Measurements from ENCODE around the gene HACD1.
"Not testable (repeated sequence)": the region's sequence is repeated elsewhere in the genome, so short reads cannot be mapped to it uniquely, and the experiment has no call there.

Gene HACD1

GRCh38 chr10:17587321-17587720 is 29.9 kb downstream of the HACD1 start:
- H3K4me3 Mint-ChIP-seq = peak overlapping the region in 1 of 2 donors; percentile 49
- H3K9me3 Mint-ChIP-seq = not testable (repeated sequence)
- peak overlapping the region in 1 of 2 donors; percentile 51 for H3K27ac Mint-ChIP-seq

GRCh38 chr10:17586821-17587234 is 30.3 kb downstream of the HACD1 start:
- Mint-ChIP-seq H3K4me1 (ENCODE audit: low read depth in 2 of 2) (peaks cover 0 to 4% of the 10 kb centered on the region in 2 donors), H3K4me3 (peak overlapping the region in 1 of 2 donors; percentile 49), H3K36me3 (ENCODE audit: insufficient read depth) (no peaks in the 10 kb centered on the region), H3K27me3 (no peaks in the 10 kb centered on the region), H3K27ac (peak overlapping the region; percentile 35 to 51), H3K9me3 (no peaks in the 10 kb centered on the region)
- DNase-seq (no peak), ATAC-seq (replicated peaks) (peak; percentile 44)

More at GRCh38 chr10:17587321-17587720, 29.9 kb downstream of the HACD1 start:
- H3K4me1 Mint-ChIP-seq (ENCODE audit: low read depth in 2 of 2); DNase-seq; H3K27me3 Mint-ChIP-seq; ATAC-seq (replicated peaks); H3K36me3 Mint-ChIP-seq (ENCODE audit: insufficient read depth): not testable (repeated sequence)

- Mint-ChIP-seq H3K27ac (peak overlapping the region in 1 of 2 donors; percentile 49), H3K27me3 (no peaks in the 10 kb centered on the region), H3K36me3 (ENCODE audit: insufficient read depth) (no peaks in the 10 kb centered on the region), H3K4me3 (no peak overlapping the region), H3K4me1 (ENCODE audit: low read depth in 2 of 2) (peaks cover 0 to 4% of the 10 kb centered on the region in 2 donors), H3K9me3 (no peaks in the 10 kb centered on the region)
- ATAC-seq (replicated peaks) = no peak
- no peak for DNase-seq
Observed at GRCh38 chr10:17585016-17585415, 32.2 kb downstream of the HACD1 start.

- ATAC-seq (replicated peaks) = no peak
- Mint-ChIP-seq H3K27me3 (peaks cover 0 to 10% of the 10 kb centered on the region in 2 donors), H3K4me1 (ENCODE audit: low read depth in 2 of 2) (no peaks in the 10 kb centered on the region)
Observed at GRCh38 chr10:17580885-17581284, 36.3 kb downstream of the HACD1 start.

GRCh38 chr10:17578603-17579002 is 38.6 kb downstream of the HACD1 start:
- H3K27me3 Mint-ChIP-seq = peaks cover 0 to 10% of the 10 kb centered on the region in 2 donors

More at GRCh38 chr10:17580885-17581284, 36.3 kb downstream of the HACD1 start:
- H3K27ac Mint-ChIP-seq = no peak overlapping the region
- no peak for DNase-seq
- no peaks in the 10 kb centered on the region for H3K9me3 Mint-ChIP-seq
- no peaks in the 10 kb centered on the region for H3K36me3 Mint-ChIP-seq (ENCODE audit: insufficient read depth)
- H3K4me3 Mint-ChIP-seq = no peak overlapping the region

GRCh38 chr10:17576768-17577167 is 40.4 kb downstream of the HACD1 start:
- Mint-ChIP-seq H3K27me3 (peaks cover 0 to 19% of the 10 kb centered on the region in 2 donors), H3K36me3 (ENCODE audit: insufficient read depth) (no peaks in the 10 kb centered on the region)

More at GRCh38 chr10:17578603-17579002, 38.6 kb downstream of the HACD1 start:
- H3K4me3 Mint-ChIP-seq = no peak overlapping the region
- H3K4me1 Mint-ChIP-seq (ENCODE audit: low read depth in 2 of 2) = peaks cover 0 to 6% of the 10 kb centered on the region in 2 donors
- H3K27ac Mint-ChIP-seq = no peak overlapping the region
- no peaks in the 10 kb centered on the region for H3K9me3 Mint-ChIP-seq
- ATAC-seq (replicated peaks) (no peak), DNase-seq (no peak)
- H3K36me3 Mint-ChIP-seq (ENCODE audit: insufficient read depth) = no peaks in the 10 kb centered on the region

GRCh38 chr10:17564911-17565310 is 52.3 kb downstream of the HACD1 start:
- Mint-ChIP-seq H3K4me3 (no peak overlapping the region), H3K9me3 (no peaks in the 10 kb centered on the region), H3K4me1 (ENCODE audit: low read depth in 2 of 2) (no peaks in the 10 kb centered on the region), H3K36me3 (ENCODE audit: insufficient read depth) (no peaks in the 10 kb centered on the region), H3K27me3 (no peaks in the 10 kb centered on the region), H3K27ac (no peak overlapping the region)
- DNase-seq (no peak), ATAC-seq (replicated peaks) (no peak)

More at GRCh38 chr10:17576768-17577167, 40.4 kb downstream of the HACD1 start:
- Mint-ChIP-seq H3K4me1 (ENCODE audit: low read depth in 2 of 2) (peaks cover 0 to 6% of the 10 kb centered on the region in 2 donors), H3K9me3 (no peaks in the 10 kb centered on the region), H3K27ac (no peak overlapping the region), H3K4me3 (no peak overlapping the region)
- no peak for ATAC-seq (replicated peaks)
- no peak for DNase-seq

- no peak overlapping the region for H3K27ac Mint-ChIP-seq
- no peak for ATAC-seq (replicated peaks)
Observed at GRCh38 chr10:17563452-17563851, 53.7 kb downstream of the HACD1 start.

GRCh38 chr10:17562614-17563013 is 54.6 kb downstream of the HACD1 start:
- Mint-ChIP-seq H3K36me3 (ENCODE audit: insufficient read depth) (no peaks in the 10 kb centered on the region), H3K27ac (no peak overlapping the region), H3K27me3 (no peaks in the 10 kb centered on the region), H3K4me1 (ENCODE audit: low read depth in 2 of 2) (peaks cover 0 to 3% of the 10 kb centered on the region in 2 donors), H3K4me3 (no peak overlapping the region), H3K9me3 (no peaks in the 10 kb centered on the region)
- DNase-seq (no peak), ATAC-seq (replicated peaks) (no peak)

More at GRCh38 chr10:17563452-17563851, 53.7 kb downstream of the HACD1 start:
- Mint-ChIP-seq H3K4me1 (ENCODE audit: low read depth in 2 of 2) (no peaks in the 10 kb centered on the region), H3K4me3 (no peak overlapping the region), H3K9me3 (no peaks in the 10 kb centered on the region), H3K36me3 (ENCODE audit: insufficient read depth) (no peaks in the 10 kb centered on the region), H3K27me3 (no peaks in the 10 kb centered on the region)
- no peak for DNase-seq

GRCh38 chr10:17561111-17561510 is 56.1 kb downstream of the HACD1 start:
- Mint-ChIP-seq H3K4me1 (ENCODE audit: low read depth in 2 of 2) (peaks cover 0 to 4% of the 10 kb centered on the region in 2 donors), H3K4me3 (no peak overlapping the region), H3K27ac (no peak overlapping the region), H3K9me3 (no peaks in the 10 kb centered on the region), H3K27me3 (no peaks in the 10 kb centered on the region), H3K36me3 (ENCODE audit: insufficient read depth) (no peaks in the 10 kb centered on the region)
- DNase-seq (no peak), ATAC-seq (replicated peaks) (no peak)

- no peak overlapping the region for H3K4me3 Mint-ChIP-seq
- H3K27ac Mint-ChIP-seq = no peak overlapping the region
- ATAC-seq (replicated peaks) (no peak), DNase-seq (no peak)
- H3K4me1 Mint-ChIP-seq (ENCODE audit: low read depth in 2 of 2) = peaks cover 0 to 4% of the 10 kb centered on the region in 2 donors
- no peaks in the 10 kb centered on the region for H3K27me3 Mint-ChIP-seq
- H3K36me3 Mint-ChIP-seq (ENCODE audit: insufficient read depth) = no peaks in the 10 kb centered on the region
- H3K9me3 Mint-ChIP-seq = no peaks in the 10 kb centered on the region
Observed at GRCh38 chr10:17557459-17557858, 59.7 kb downstream of the HACD1 start.

GRCh38 chr10:17548770-17549169 is 68.4 kb downstream of the HACD1 start:
- Mint-ChIP-seq H3K27ac (peak overlapping the region in 1 of 2 donors; percentile 14), H3K9me3 (no peaks in the 10 kb centered on the region), H3K4me1 (ENCODE audit: low read depth in 2 of 2) (peaks cover 0 to 3% of the 10 kb centered on the region in 2 donors), H3K36me3 (ENCODE audit: insufficient read depth) (no peaks in the 10 kb centered on the region), H3K27me3 (no peaks in the 10 kb centered on the region), H3K4me3 (no peak overlapping the region)
- ATAC-seq (replicated peaks) = no peak
- DNase-seq = no peak

- Mint-ChIP-seq H3K36me3 (ENCODE audit: insufficient read depth) (no peaks in the 10 kb centered on the region), H3K27me3 (no peaks in the 10 kb centered on the region), H3K27ac (peak overlapping the region in 1 of 2 donors; percentile 14), H3K9me3 (no peaks in the 10 kb centered on the region), H3K4me1 (ENCODE audit: low read depth in 2 of 2) (peaks cover 0 to 3% of the 10 kb centered on the region in 2 donors), H3K4me3 (no peak overlapping the region)
- ATAC-seq (replicated peaks) = no peak
- no peak for DNase-seq
Observed at GRCh38 chr10:17548162-17548561, 69.0 kb downstream of the HACD1 start.

GRCh38 chr10:17547060-17547459 is 70.1 kb downstream of the HACD1 start:
- H3K4me3 Mint-ChIP-seq = no peak overlapping the region
- no peak overlapping the region for H3K27ac Mint-ChIP-seq
- H3K9me3 Mint-ChIP-seq = no peaks in the 10 kb centered on the region
- H3K4me1 Mint-ChIP-seq (ENCODE audit: low read depth in 2 of 2) = peaks cover 0 to 3% of the 10 kb centered on the region in 2 donors
- DNase-seq (no peak), ATAC-seq (replicated peaks) (no peak)
- no peaks in the 10 kb centered on the region for H3K36me3 Mint-ChIP-seq (ENCODE audit: insufficient read depth)
- no peaks in the 10 kb centered on the region for H3K27me3 Mint-ChIP-seq

Data from effector memory CD8-positive, alpha-beta T cell (primary cell).